Choroid plexus epithelial cell (primary cell): Measurements from ENCODE around the gene IFT27.

Experiments used
- DNase-seq: peaks from one replicate; pipeline ENCODE4 v3.0.0-alpha.2; 2010; ENCODE audit warnings: low read depth
- H3K4me3 ChIP-seq: 2 replicates; pipeline ENCODE4 v1.5.1; 2011; ENCODE audit warnings: low read depth, mild to moderate bottlenecking, control low read depth, low read length, moderate library complexity
- TF ChIP-seq, protein P1 (sequence below): conservative IDR thresholded peaks from 2 replicates; pipeline ENCODE4 v1.5.1; 2011; ENCODE audit warnings: low read depth, mild to moderate bottlenecking, control low read depth, inconsistent platforms, low read length, moderate library complexity

The IFT27 gene

DNA sequence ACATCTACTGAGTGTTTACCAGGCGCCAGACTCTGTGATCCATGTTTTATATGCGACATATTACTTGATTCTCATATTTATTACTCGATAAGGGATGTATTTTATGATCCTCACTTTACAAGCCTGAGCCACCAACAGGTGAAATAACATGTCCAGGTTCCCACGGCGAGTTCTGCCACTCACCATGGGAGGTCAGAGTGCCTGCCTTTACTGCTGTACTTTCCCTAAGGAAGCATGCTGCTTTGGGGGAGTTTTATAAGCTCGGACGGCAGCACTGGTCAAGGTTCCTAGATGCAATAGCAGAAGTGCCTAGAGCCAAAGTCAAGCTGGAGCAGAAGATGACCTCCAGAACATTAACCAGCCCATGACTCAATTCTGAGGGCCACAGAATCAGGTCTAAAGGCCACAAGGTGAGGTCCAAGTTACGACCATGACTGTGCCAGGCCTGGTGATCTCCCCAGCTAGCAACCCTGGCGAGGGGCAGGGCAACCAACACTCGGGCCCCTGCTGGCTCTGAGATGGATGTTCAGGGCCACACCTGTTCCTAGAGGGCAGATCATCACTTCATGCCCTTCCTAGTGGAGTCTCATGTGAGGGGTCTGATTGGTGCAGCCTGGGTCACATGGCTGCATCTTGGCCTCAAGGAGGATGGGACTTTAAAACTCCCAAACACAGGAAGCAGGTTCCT, 14.2 kb downstream of the IFT27 start:
- TF ChIP-seq, protein P1, sequence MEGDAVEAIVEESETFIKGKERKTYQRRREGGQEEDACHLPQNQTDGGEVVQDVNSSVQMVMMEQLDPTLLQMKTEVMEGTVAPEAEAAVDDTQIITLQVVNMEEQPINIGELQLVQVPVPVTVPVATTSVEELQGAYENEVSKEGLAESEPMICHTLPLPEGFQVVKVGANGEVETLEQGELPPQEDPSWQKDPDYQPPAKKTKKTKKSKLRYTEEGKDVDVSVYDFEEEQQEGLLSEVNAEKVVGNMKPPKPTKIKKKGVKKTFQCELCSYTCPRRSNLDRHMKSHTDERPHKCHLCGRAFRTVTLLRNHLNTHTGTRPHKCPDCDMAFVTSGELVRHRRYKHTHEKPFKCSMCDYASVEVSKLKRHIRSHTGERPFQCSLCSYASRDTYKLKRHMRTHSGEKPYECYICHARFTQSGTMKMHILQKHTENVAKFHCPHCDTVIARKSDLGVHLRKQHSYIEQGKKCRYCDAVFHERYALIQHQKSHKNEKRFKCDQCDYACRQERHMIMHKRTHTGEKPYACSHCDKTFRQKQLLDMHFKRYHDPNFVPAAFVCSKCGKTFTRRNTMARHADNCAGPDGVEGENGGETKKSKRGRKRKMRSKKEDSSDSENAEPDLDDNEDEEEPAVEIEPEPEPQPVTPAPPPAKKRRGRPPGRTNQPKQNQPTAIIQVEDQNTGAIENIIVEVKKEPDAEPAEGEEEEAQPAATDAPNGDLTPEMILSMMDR, result no peak
- DNase-seq, result no peak
- H3K4me3 ChIP-seq, result no peak overlapping the region

GRCh38 chr22:36760786-36761185, 15.1 kb downstream of the IFT27 start:
- no peak overlapping the region for H3K4me3 ChIP-seq
- TF ChIP-seq, protein P1, result no peak
- DNase-seq, result no peak

DNA sequence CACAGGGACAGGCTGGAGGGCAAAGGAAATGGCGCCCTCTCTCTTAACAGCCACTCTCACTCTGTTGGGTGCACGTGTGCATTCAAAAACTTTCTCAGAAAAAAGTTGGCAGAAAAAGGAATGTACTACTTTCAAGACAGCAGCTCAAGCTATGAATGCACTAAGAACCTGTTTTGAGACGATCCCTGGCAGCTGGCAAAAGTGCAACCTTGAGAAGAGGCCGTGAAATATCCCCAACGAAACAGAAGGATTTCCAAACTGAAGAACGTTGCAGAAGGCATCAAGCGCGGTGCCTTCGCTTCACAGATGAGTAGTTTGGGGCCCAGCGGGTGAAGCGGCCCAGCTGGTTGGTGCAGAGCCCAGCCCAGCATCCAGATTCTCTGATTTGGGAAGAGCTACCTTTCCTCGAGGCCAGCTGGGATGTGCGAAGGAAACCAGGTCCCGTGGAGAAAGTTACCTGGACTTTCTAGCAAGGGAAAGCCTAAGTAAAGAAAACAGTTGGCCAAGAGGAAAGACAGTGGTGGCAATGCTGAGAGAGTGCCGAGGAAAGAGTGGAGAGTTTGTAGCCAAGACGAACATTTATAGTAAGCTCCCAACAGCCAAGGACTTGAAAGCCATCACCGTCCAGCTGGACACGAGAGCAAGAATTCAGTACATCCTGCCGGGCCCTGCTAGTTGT, 16.3 kb downstream of the IFT27 start:
- DNase-seq, result no peak

DNA sequence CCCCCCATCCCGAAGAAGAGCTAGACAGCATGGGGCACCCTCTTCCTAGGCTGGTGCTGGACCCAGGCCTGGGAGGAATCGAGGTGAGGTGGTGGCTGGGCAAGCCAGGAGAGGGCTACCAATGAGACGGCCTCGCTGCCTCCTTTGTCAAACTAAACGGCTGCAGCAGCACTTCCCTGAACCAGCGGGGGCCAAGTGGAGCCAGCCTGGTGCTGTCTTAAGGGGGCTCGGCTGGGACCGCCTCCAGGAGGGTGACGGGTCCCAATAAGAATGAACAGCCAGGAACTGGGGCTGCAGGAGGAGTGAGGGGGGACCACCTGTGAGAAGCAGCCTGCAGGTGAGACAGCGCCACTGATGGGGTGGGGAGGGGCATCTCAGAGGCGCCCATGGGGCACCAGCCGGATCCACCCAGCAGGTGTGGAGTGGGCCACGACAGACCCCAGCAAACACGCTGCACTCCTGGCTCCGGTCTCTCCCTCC, 17.1 kb downstream of the IFT27 start:
- no peak for DNase-seq
- no peak overlapping the region for H3K4me3 ChIP-seq
- TF ChIP-seq, protein P1, result no peak

More for the DNA sequence above, 16.3 kb downstream of the IFT27 start:
- TF ChIP-seq, protein P1, result no peak
- no peak overlapping the region for H3K4me3 ChIP-seq

DNA sequence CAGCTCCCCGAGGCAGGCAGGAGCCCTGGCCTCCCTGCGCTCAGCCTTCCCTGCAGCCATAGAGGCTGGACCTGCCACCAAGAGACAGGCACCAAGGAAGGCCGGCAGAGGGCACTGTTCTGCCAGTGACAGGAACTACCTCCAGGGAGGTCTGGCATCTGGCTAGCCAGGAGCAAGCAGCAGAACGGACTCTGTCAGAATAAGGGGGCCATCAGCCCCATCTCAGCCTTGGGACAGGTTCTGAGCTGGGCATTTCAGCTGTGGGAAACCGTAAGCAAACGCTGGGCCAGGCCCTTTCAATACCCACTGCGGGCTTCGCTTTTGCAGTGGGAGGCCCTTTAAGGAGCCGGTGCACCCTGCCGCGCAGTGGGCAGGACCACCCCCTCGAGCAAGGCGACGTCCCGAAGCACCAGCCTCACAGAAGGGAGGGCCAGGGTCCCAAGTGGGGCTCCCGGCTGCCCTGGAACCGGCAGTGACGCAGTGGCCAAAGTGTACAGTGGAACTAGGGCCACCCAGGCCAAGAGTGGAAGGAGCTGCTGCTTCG, 18.2 kb downstream of the IFT27 start:
- H3K4me3 ChIP-seq, result no peak overlapping the region
- peak; percentile 81 for DNase-seq
- TF ChIP-seq, protein P1, result peak; percentile 84

GRCh38 chr22:36756746-36757655, 18.9 kb downstream of the IFT27 start:
- DNase-seq, result no peak
- H3K4me3 ChIP-seq, result no peak overlapping the region
- TF ChIP-seq, protein P1, result no peak
